Measurements from ENCODE around the gene LRMDA.

The LRMDA gene

GRCh38 chr10:75801661-75802060, 370.2 kb downstream of the LRMDA start:
- H3K4me3 ChIP-seq (ENCODE audit: low read depth, low read length), result no peak overlapping the region
- TF ChIP-seq CTCF (IDR thresholded peaks at IDR 0.05; ENCODE audit: low read depth, low read length, missing control alignments), result no peak
- no peak for DNase-seq (ENCODE audit: low read depth)

- TF ChIP-seq CTCF (IDR thresholded peaks at IDR 0.05; ENCODE audit: low read depth, low read length, missing control alignments), result no peak
- H3K4me3 ChIP-seq (ENCODE audit: low read depth, low read length), result no peak overlapping the region
Observed at GRCh38 chr10:75803121-75803520, 371.7 kb downstream of the LRMDA start.

GRCh38 chr10:75803816-75804552, 372.6 kb downstream of the LRMDA start:
- DNase-seq (ENCODE audit: low read depth), result no peak
- no peak overlapping the region for H3K4me3 ChIP-seq (ENCODE audit: low read depth, low read length)
- TF ChIP-seq CTCF (IDR thresholded peaks at IDR 0.05; ENCODE audit: low read depth, low read length, missing control alignments), result no peak

More at GRCh38 chr10:75803121-75803520, 371.7 kb downstream of the LRMDA start:
- DNase-seq (ENCODE audit: low read depth), result no peak

GRCh38 chr10:75806186-75806585, 374.8 kb downstream of the LRMDA start:
- no peak for TF ChIP-seq CTCF (IDR thresholded peaks at IDR 0.05; ENCODE audit: low read depth, low read length, missing control alignments)
- no peak for DNase-seq (ENCODE audit: low read depth)
- H3K4me3 ChIP-seq (ENCODE audit: low read depth, low read length), result no peak overlapping the region

GRCh38 chr10:75807456-75807855, 376.0 kb downstream of the LRMDA start:
- H3K4me3 ChIP-seq (ENCODE audit: low read depth, low read length), result no peak overlapping the region
- no peak for DNase-seq (ENCODE audit: low read depth)
- no peak for TF ChIP-seq CTCF (IDR thresholded peaks at IDR 0.05; ENCODE audit: low read depth, low read length, missing control alignments)

GRCh38 chr10:75809003-75809402, 377.6 kb downstream of the LRMDA start:
- H3K4me3 ChIP-seq (ENCODE audit: low read depth, low read length), result no peak overlapping the region
- DNase-seq (ENCODE audit: low read depth), result no peak
- no peak for TF ChIP-seq CTCF (IDR thresholded peaks at IDR 0.05; ENCODE audit: low read depth, low read length, missing control alignments)

GRCh38 chr10:75814014-75814413, 382.6 kb downstream of the LRMDA start:
- no peak for TF ChIP-seq CTCF (IDR thresholded peaks at IDR 0.05; ENCODE audit: low read depth, low read length, missing control alignments)
- no peak for DNase-seq (ENCODE audit: low read depth)
- no peak overlapping the region for H3K4me3 ChIP-seq (ENCODE audit: low read depth, low read length)
